HepG2 (cell line): Measurements from ENCODE around the gene CDT1. TPM values are rescaled to one million over a fixed set of nuclear protein-coding genes. Genes with fewer than 3 reads are reported as not detected.

Experiments used
- CBX1 ChIP-seq: IDR thresholded peaks from one replicate; pipeline ENCODE4 v1.6.1; 2016; ENCODE audit warnings: antibody characterized with exemption, low read depth
- DZIP1 ChIP-seq: sonication (generic); formaldehyde crosslinking; IDR thresholded peaks from 2 replicates; pipeline ENCODE4 v1.5.0; 2020; ENCODE audit warnings: mild to moderate bottlenecking, missing genetic modification reagents
- ETV5 ChIP-seq: IDR thresholded peaks from 2 replicates; pipeline ENCODE4 v1.6.1; 2018; ENCODE audit warnings: missing biosample characterization, missing genetic modification reagents, inconsistent platforms, borderline replicate concordance
- FOXA1 ChIP-seq, 2 experiments: fragments of 450-650 bp in 1 of 2; sonication (generic) in 1 of 2; formaldehyde crosslinking in 1 of 2; IDR thresholded peaks; 2 replicates each; pipeline versions ENCODE4 v1.4.0 to v1.6.1; 2016 to 2020; ENCODE audit warnings: missing genetic modification reagents in 1 of 2
- HMG20B ChIP-seq: conservative IDR thresholded peaks from 2 replicates; pipeline ENCODE4 v1.6.1; 2016; ENCODE audit warnings: missing genetic modification reagents, missing compliant biosample characterization
- MAX ChIP-seq: IDR thresholded peaks from 2 replicates; pipeline ENCODE4 v1.6.1; 2012; ENCODE audit warnings: inconsistent platforms
- MXD4 ChIP-seq: IDR thresholded peaks from 2 replicates; pipeline ENCODE4 v1.6.1; 2016; ENCODE audit warnings: mild to moderate bottlenecking, missing biosample characterization, missing genetic modification reagents
- NFKB2 ChIP-seq: sonication (generic); formaldehyde crosslinking; IDR thresholded peaks from 2 replicates; pipeline ENCODE4 v1.4.0; 2020; ENCODE audit warnings: missing genetic modification reagents, borderline replicate concordance
- NFYC ChIP-seq: IDR thresholded peaks from 2 replicates; pipeline ENCODE4 v1.6.1; 2016; ENCODE audit warnings: missing genetic modification reagents, missing compliant biosample characterization
- PTBP1 ChIP-seq: fragments of 200-400 bp; formaldehyde crosslinking; IDR thresholded peaks from 2 replicates; pipeline ENCODE4 v1.6.1; 2018; ENCODE audit warnings: low read length, low read depth; ENCODE audit not compliant: poor library complexity, severe bottlenecking
- RAD21 ChIP-seq: fragments of 450-650 bp; formaldehyde crosslinking; IDR thresholded peaks from 2 replicates; pipeline ENCODE4 v1.5.0; 2020; ENCODE audit warnings: mild to moderate bottlenecking
- SIX1 ChIP-seq: sonication (generic); formaldehyde crosslinking; IDR thresholded peaks from 2 replicates; pipeline ENCODE4 v1.4.0; 2020; ENCODE audit warnings: missing genetic modification reagents, borderline replicate concordance
- TIGD3 ChIP-seq: sonication (generic); formaldehyde crosslinking; IDR thresholded peaks from 2 replicates; pipeline ENCODE4 v1.5.1; 2020; ENCODE audit warnings: mild to moderate bottlenecking, missing genetic modification reagents, borderline replicate concordance
- TRIM22 ChIP-seq: fragments of 450-650 bp; IDR thresholded peaks from 2 replicates; pipeline ENCODE4 v1.6.1; 2017
- USF2 ChIP-seq, 2 experiments: sonication (generic) in 1 of 2; formaldehyde crosslinking in 1 of 2; IDR thresholded peaks; 2 replicates each; pipeline versions ENCODE4 v1.5.1 to v1.6.1; 2011 to 2020; ENCODE audit warnings: borderline replicate concordance in 1 of 2, low read depth in 1 of 2, low read length in 1 of 2, mild to moderate bottlenecking in 1 of 2, missing genetic modification reagents in 1 of 2, moderate library complexity in 1 of 2
- ZBTB25 ChIP-seq: IDR thresholded peaks from 2 replicates; pipeline ENCODE4 v1.6.1; 2018; ENCODE audit warnings: missing genetic modification reagents
- ZNF207 ChIP-seq: fragments of 450-650 bp; IDR thresholded peaks from 2 replicates; pipeline ENCODE4 v1.6.1; 2016; ENCODE audit warnings: antibody characterized with exemption, borderline replicate concordance
- ZNF383 ChIP-seq: sonication (generic); formaldehyde crosslinking; IDR thresholded peaks from 2 replicates; pipeline ENCODE4 v1.4.0; 2020; ENCODE audit warnings: missing genetic modification reagents, mild to moderate bottlenecking, borderline replicate concordance
- ZNF75D ChIP-seq: sonication (generic); formaldehyde crosslinking; IDR thresholded peaks from 2 replicates; pipeline ENCODE4 v1.8.1; 2023; ENCODE audit warnings: missing genetic modification reagents, mild to moderate bottlenecking, borderline replicate concordance
- polyA plus RNA-seq, 8 experiments: library from polyadenylated mRNA; depleted of rRNA in 3 of 8; stranded (reverse) in 7 of 8; unstranded in 1 of 8; fragments of >200 nt; fragmentation: Illumina TruSeq in 4 of 8; extraction: Trizol in 4 of 8; gene quantifications; 2 replicates each; pipeline versions ENCODE4 v1.2.1 to v1.2.3, GENCODE V29; 2011 to 2016; ENCODE audit warnings: low read depth in 4 of 8, missing spikeins in 1 of 8, mixed read lengths in 1 of 8; ENCODE audit not compliant: insufficient read depth in 1 of 8
- total RNA-seq, 5 experiments: library from RNA; depleted of rRNA; stranded (reverse); fragments of >200 nt; fragmentation: Illumina TruSeq; extraction: Trizol; gene quantifications; 2 replicates each; pipeline ENCODE4 v1.2.3, GENCODE V29; 2016; ENCODE audit warnings: low read depth in 1 of 5

Gene CDT1
- total and polyA plus RNA-seq, 2 of the 13 experiments (the other 11 are each of a cell fraction or from before 2014, with no cell fraction given), result 23.1 to 23.8 TPM

- TF ChIP-seq MXD4 (CRISPR knock-in tag), result peak; percentile 78; the same call in 1 of the 2 replicates
- peak; percentile 76 for TF ChIP-seq RAD21 (CRISPR knock-in tag)
- TF ChIP-seq ZNF383, result peak; percentile 98
- no peak for TF ChIP-seq USF2 (IDR thresholded peaks at IDR 0.05; ENCODE audit: low read depth, low read length)
- TF ChIP-seq USF2 (CRISPR knock-in tag; IDR thresholded peaks at IDR 0.05; ENCODE audit: borderline replicate concordance), result no peak; the same call in 1 of the 2 replicates
- no peak for TF ChIP-seq SIX1
- peak; percentile 79 for TF ChIP-seq ETV5 (CRISPR knock-in tag)
- no peak for TF ChIP-seq CBX1
- peak; percentile 47 for TF ChIP-seq ZBTB25
- TF ChIP-seq MAX, result peak; percentile 96
- no peak for TF ChIP-seq FOXA1 (IDR thresholded peaks at IDR 0.05)
- TF ChIP-seq FOXA1 (CRISPR knock-in tag; IDR thresholded peaks at IDR 0.05), result no peak
- TF ChIP-seq DZIP1, result peak; percentile 85; the same call in 1 of the 2 replicates
- TF ChIP-seq NFKB2 (CRISPR knock-in tag), result peak; percentile 83
- no peak for TF ChIP-seq TRIM22
- no peak for TF ChIP-seq ZNF207
- no peak; the same call in 1 of the 2 replicates for TF ChIP-seq NFYC (CRISPR knock-in tag)
- TF ChIP-seq PTBP1, result peak; percentile 42
- no peak for TF ChIP-seq HMG20B (CRISPR knock-in tag)
- no peak for TF ChIP-seq ZNF75D
- peak; percentile 25; the same call in 1 of the 2 replicates for TF ChIP-seq TIGD3 (CRISPR knock-in tag)
These were observed 8.4 kb downstream of the CDT1 start, which contains the start of gene APRT (continued) for GRCh38 chr16:88811769-88812512.
